ENCODE results near the gene UVSSA. TPM values are rescaled to one million over a fixed set of nuclear protein-coding genes. Genes with fewer than 3 reads are reported as not detected.
A peak's percentile ranks its signal among the peaks of the same experiment; 100 is the strongest.

UVSSA gene
- total RNA-seq, 1 experiment from 2014 or later, result 40.4 TPM

GRCh38 chr4:1365271-1366178 lies 18.5 kb downstream of the UVSSA start (continued):
- no peak for TF ChIP-seq AFF4 (CRISPR knock-in tag; IDR thresholded peaks at IDR 0.05; ENCODE audit: borderline replicate concordance)
- TF ChIP-seq GTF2I (CRISPR knock-in tag; conservative IDR thresholded peaks at IDR 0.05), result no peak
- TF ChIP-seq ZNF416 (CRISPR knock-in tag; IDR thresholded peaks at IDR 0.05), result no peak
- no peak for TF ChIP-seq FOXK1 (CRISPR knock-in tag; IDR thresholded peaks at IDR 0.05)
- TF ChIP-seq CREM (CRISPR knock-in tag; IDR thresholded peaks at IDR 0.05), result no peak
- TF ChIP-seq ZBTB21 (CRISPR knock-in tag; IDR thresholded peaks at IDR 0.05; ENCODE audit: borderline replicate concordance), result no peak
- no peak for TF ChIP-seq NR3C1 (CRISPR knock-in tag; conservative IDR thresholded peaks at IDR 0.05; ENCODE audit: low read depth)

- peak; percentile 6 for DNase-seq (ENCODE audit: low spot score)
- ChIA-PET POLR2A (no interaction called here), CTCF (interaction anchor here (1.7 to 2.6 kb wide), 2 partner anchors 11 to 12 kb away, joined by 4 to 38 read pairs; no protein-coding TSS in a partner anchor)
- Mint-ChIP-seq H3K9me3 (no peaks in the 10 kb centered on the region), H3K36me3 (peaks cover 6% of the 10 kb centered on the region; the same call in 1 of the 2 replicates), H3K27ac (no peak overlapping the region), H3K4me3 (no peak overlapping the region), H3K27me3 (ENCODE audit: low read depth) (no peaks in the 10 kb centered on the region), H3K4me1 (peaks cover 5% of the 10 kb centered on the region; the same call in 1 of the 2 replicates)
- TF ChIP-seq NFYB (CRISPR knock-in tag; conservative IDR thresholded peaks at IDR 0.05; ENCODE audit: low read depth) (no peak), GTF2I (CRISPR knock-in tag; conservative IDR thresholded peaks at IDR 0.05) (no peak), CBFB (CRISPR knock-in tag; IDR thresholded peaks at IDR 0.05; ENCODE audit: low read depth) (no peak), ZBTB21 (CRISPR knock-in tag; IDR thresholded peaks at IDR 0.05; ENCODE audit: borderline replicate concordance) (no peak), FOXK1 (CRISPR knock-in tag; IDR thresholded peaks at IDR 0.05) (no peak), ZNF121 (CRISPR knock-in tag; IDR thresholded peaks at IDR 0.05) (no peak), ZNF416 (CRISPR knock-in tag; IDR thresholded peaks at IDR 0.05) (no peak), ZSCAN18 (CRISPR knock-in tag; IDR thresholded peaks at IDR 0.05) (no peak), ELF4 (CRISPR knock-in tag; IDR thresholded peaks at IDR 0.05; ENCODE audit: low read depth) (no peak), NFATC4 (CRISPR knock-in tag; IDR thresholded peaks at IDR 0.05) (no peak), MAX (CRISPR knock-in tag; IDR thresholded peaks at IDR 0.05) (no peak), MXD4 (CRISPR knock-in tag; IDR thresholded peaks at IDR 0.05; ENCODE audit: borderline replicate concordance) (no peak), E2F1 (CRISPR knock-in tag; IDR thresholded peaks at IDR 0.05) (no peak), NR3C1 (CRISPR knock-in tag; conservative IDR thresholded peaks at IDR 0.05; ENCODE audit: low read depth) (no peak), ZNF423 (CRISPR knock-in tag; IDR thresholded peaks at IDR 0.05) (no peak), JUN (CRISPR knock-in tag; IDR thresholded peaks at IDR 0.05) (no peak), FOXJ3 (CRISPR knock-in tag; IDR thresholded peaks at IDR 0.05; ENCODE audit: borderline replicate concordance) (no peak)
- TF ChIP-seq, protein P1, sequence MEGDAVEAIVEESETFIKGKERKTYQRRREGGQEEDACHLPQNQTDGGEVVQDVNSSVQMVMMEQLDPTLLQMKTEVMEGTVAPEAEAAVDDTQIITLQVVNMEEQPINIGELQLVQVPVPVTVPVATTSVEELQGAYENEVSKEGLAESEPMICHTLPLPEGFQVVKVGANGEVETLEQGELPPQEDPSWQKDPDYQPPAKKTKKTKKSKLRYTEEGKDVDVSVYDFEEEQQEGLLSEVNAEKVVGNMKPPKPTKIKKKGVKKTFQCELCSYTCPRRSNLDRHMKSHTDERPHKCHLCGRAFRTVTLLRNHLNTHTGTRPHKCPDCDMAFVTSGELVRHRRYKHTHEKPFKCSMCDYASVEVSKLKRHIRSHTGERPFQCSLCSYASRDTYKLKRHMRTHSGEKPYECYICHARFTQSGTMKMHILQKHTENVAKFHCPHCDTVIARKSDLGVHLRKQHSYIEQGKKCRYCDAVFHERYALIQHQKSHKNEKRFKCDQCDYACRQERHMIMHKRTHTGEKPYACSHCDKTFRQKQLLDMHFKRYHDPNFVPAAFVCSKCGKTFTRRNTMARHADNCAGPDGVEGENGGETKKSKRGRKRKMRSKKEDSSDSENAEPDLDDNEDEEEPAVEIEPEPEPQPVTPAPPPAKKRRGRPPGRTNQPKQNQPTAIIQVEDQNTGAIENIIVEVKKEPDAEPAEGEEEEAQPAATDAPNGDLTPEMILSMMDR (IDR thresholded peaks at IDR 0.05), result no peak
- ATAC-seq, result no peak
Observed at GRCh38 chr4:1366371-1367229, 19.6 kb downstream of the UVSSA start.
